ENCODE measurements around the gene ZNF266.
A peak's percentile ranks its signal among the peaks of the same experiment; 100 is the strongest.

ZNF266 gene

DNA sequence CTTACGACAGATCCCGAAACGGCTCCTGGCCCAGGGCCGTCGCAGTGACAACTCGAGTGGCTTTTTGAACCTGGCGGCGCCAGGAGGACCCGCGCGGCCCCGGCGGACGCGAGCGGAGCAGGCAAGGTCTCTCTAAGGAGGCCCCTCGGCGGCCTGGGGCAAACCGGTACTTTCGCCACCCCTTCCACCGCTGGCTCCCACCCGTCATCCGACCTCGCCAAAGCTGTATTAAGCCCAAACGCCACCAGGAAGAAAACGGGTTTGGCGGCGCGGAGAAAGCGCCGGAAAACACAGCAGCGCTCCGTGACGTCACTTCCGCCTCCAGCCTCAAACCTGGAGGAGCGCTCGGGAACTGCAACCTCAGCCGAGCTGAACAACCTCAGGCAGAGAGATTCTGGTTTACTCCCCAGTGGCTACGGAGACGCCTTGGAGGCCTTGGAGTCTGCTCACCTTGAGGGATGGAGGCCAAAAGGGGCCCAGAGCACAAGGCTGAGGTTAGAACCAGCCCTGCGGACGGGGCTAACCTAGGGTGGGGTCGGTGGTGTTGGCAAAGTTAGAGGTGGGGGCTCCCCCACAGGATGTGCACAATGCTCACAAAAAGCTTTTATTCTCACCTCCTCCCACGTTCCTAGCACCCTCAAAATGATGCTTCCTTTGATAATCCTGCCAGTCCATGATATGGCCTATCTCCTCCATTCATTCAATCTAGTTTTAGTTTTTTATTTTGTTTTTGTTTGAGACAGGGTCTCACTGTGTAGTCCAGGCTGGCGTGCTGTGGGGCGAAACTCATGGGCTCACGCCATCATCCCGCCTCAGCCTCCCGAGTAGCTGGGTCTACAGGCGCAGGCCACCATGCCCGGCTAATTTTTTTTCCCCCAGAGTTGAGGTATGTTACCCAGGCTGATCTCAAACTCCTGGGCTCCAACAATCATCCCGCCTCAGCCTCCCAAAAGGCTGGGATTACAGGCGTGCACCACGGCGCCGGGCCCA is at the start of gene ZNF266:
Gene ZNF266, minus strand, starts transcription at position 295 of the 990 bp plus-strand sequence. CDS start 15,484 bp downstream, outside the sequence.
- DNase-seq = peak; percentile 94

GRCh38 chr19:9485140-9485539 is 49.8 kb upstream of the ZNF266 start:
- no peak for DNase-seq

DNA sequence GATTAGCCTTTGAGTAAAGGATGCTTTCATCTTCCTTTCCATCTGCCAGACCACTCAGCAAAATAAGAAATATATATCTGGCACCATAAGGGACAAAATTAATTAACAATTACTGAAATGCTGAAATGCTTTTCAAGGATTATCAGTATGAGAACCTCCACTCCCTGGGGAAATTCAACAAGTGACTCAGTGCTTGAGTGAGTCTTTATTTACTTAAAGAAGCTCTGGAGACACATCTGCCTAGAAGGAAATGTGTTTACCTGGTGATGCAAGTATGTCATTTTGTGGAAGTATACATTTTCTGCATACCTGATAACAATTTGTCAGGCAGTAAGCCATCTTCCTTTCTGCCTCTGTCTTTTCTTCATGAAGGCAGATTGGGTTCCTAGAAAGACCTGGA is 39.6 kb upstream of the ZNF266 start:
- DNase-seq = no peak

GRCh38 chr19:9467161-9467560 is 31.8 kb upstream of the ZNF266 start:
- no peak for DNase-seq

DNA sequence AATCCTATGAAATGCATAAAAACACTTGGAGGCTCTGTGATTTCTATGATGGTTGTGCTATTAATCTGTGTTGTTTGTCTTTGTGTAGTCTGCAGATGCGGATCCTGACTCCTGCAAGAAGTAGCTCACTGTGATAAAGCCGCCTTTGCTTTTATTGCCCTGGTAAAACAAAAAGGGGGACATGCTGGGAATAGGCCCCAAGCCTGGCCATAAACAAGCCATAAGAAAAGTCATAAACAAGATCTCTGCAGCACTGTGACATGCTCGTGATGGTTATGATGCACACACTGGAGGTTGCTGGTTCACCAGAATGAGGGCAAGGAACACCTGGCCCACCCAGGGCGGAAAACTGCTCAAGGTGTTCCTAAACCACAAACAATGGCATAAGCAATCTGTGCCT is 26.6 kb upstream of the ZNF266 start:
- DNase-seq = no peak

GRCh38 chr19:9456018-9456689 is 20.8 kb upstream of the ZNF266 start:
- DNase-seq = no peak

DNA sequence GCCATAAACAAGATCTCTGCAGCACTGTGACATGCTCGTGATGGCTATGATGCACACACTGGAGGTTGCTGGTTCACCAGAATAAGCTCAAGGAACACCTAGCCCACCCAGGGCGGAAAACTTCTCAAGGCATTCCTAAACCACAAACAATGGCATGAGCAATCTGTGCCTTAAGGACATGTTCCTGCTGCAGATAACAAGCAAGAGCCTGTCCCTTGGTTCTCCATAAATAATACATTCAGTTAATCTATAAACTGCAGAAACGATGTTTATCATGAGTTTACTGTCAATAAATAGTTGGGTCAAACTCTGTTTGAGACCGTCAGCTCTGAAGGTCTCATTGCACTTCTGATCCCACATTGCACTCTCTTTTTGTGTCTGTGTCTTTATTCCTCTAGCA is 18.6 kb upstream of the ZNF266 start:
- no peak for DNase-seq

GRCh38 chr19:9445037-9445436 is 9.7 kb upstream of the ZNF266 start:
- DNase-seq = no peak

DNA sequence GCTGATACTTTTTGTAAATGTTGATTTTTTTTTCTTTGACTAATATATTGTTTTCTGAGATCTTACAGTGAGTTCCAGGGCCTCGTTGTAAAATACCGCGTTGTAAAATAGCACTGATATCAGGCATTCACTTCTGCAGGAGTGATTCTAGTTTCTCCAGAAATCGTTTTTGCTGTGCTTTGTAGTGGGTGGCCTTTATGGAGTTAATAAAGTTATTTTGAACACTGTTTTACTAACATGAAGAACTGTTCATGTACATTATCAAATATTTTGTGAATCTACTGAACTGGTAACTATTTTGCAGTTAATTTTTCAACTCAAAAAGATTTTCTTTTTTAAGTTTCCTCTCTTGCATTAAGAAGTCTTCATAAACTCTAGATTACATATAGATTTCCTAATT is 985 bp upstream of the ZNF266 start:
- DNase-seq = no peak

DNA sequence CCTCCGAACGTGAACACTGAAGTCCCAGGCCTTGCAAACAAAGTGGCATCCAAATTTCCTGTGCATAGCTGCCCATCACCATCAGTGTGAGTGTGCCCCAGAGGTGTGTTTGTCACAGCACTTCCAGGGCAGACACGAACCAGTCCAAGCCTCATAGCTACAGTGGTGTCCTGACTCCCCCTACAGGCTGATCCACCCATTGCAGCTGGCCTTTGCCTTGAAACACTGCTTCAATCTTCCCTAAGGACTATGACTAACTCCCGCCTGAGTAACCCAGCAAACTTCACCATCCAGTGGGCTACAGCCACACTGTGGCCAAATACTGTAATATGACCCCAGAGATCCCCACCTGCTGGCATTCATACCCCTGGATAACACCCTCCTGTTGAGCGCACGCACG is 3.9 kb downstream of the ZNF266 start:
- DNase-seq = peak; percentile 47

- DNase-seq = no peak
Observed at GRCh38 chr19:9430444-9430843, 4.9 kb downstream of the ZNF266 start.

- no peak for DNase-seq
Observed at GRCh38 chr19:9427941-9428340, 7.4 kb downstream of the ZNF266 start.

GRCh38 chr19:9413240-9413954 is 22.0 kb downstream of the ZNF266 start:
- no peak for DNase-seq

GRCh38 chr19:9407827-9408226 is 27.5 kb downstream of the ZNF266 start:
- DNase-seq = no peak

DNA sequence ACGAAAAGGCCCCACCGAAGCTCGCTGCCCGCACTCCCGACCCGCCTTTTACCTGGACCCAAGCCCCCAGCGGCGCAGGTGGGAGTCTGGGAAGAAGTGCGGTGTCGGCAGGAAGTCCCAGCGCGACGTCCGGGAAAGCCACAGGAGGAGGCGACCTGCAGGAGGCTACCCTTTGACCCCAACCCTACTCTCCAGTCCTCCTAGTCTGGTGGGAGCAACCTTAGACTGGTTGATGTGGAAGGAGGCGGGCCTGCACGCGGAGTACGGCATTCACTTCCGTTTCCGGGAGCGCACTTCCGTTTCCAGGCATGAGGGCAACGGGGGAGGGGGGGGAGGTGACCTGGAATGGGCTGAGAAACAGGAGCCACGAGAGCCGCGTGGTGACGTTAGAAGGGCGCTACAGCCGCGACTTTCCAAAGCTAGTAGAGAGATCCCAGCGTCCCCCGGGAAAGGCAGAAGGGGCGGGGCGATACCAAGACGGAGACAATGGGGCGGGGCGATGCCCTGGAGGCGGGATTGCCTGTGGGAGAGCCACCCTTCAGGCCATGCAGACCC is 28.5 kb downstream of the ZNF266 start:
- DNase-seq = peak; percentile 27

GRCh38 chr19:9381361-9381785 is 54.0 kb downstream of the ZNF266 start:
- no peak for DNase-seq

DNA sequence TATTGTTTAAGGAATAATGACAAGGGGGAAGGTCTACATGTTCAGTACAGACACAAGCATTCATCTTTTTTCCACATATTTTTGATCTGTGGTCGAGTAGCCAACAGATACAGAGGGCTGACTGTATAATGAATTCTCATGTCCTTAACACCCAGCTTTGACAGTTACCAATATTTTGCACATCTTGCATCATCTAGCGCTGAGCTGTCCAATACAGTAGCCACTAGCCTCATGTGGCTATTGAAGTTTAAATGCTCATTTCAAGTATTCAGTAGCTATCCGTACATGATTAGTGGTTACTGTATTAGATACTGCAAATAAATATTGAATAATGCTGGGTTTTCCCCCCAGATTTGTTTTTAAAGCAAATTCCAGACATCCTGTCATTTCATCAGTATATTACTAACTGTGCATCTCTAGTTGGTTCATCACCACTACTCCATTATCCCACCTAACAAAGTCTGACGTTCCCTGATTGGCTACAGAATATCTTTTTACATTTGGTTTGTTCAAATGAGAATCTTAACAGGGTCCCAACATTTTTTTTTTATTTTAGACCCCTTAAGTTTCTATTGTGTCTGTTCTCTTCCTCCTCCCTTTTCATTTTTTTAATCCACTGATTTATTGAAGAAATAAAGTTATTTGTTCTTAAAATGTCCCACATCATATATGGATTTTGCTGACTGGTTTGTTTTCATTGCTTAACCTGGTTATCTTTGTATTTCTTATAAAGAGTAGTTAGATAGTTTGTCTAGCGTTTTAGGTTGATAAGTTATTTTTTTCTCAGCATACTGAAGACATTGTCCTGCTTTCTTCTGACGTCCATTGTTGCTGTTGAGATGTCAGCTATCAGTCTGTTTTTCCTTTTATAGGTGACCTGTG is 64.4 kb downstream of the ZNF266 start:
- no peak for DNase-seq

- DNase-seq = no peak
Observed at GRCh38 chr19:9362905-9363304, 72.5 kb downstream of the ZNF266 start, which contains the start of gene ZNF177. Gene ZNF177 (plus strand): TSS chr19:9363013. CDS start chr19:9378312, 15,299 bp downstream.

Data from suppressor macrophage treated with lipopolysaccharide for 4 hours (primary cell).